Large intestine (tissue), 3 donors: ENCODE results near the gene TCF7L1. TPM values are rescaled to one million over a fixed set of nuclear protein-coding genes. Genes with fewer than 3 reads are reported as not detected.

Experiments
- DNase-seq, 2 donors: peaks; one replicate each; pipeline versions ENCODE4 v3.0.0 to v3.0.0-alpha.2; 2013
- H3K27ac ChIP-seq: one replicate; pipeline ENCODE4 v1.5.1; 2013; ENCODE audit warnings: low read length
- H3K27me3 ChIP-seq: 2 replicates; pipeline ENCODE4 v1.6.1; 2013; ENCODE audit warnings: low read length; ENCODE audit not compliant: control insufficient read depth, insufficient read depth
- H3K36me3 ChIP-seq: 2 replicates; pipeline ENCODE4 v1.6.1; 2013; ENCODE audit warnings: low read length; ENCODE audit not compliant: control insufficient read depth, insufficient read depth
- H3K4me1 ChIP-seq: one replicate; pipeline ENCODE4 v1.6.1; 2013; ENCODE audit warnings: low read length; ENCODE audit not compliant: control insufficient read depth, insufficient read depth
- H3K4me3 ChIP-seq: one replicate; pipeline ENCODE4 v1.5.1; 2013; ENCODE audit warnings: low read length
- H3K9me3 ChIP-seq: one replicate; pipeline ENCODE4 v1.6.1; 2013; ENCODE audit warnings: mild to moderate bottlenecking, low read depth, low read length, moderate library complexity; ENCODE audit not compliant: control insufficient read depth
- WGBS: methylation state at CpG from one replicate; pipeline ENCODE4 v1.1.5; 2013; ENCODE audit warnings: low lambda C conversion rate; ENCODE audit not compliant: insufficient coverage; 5-methylcytosine and 5-hydroxymethylcytosine counted together
- polyA plus RNA-seq: library from polyadenylated mRNA; unstranded; fragments of 120-200 nt; gene quantifications from one replicate; pipeline ENCODE4 v1.2.1, GENCODE V29; 2013

Gene TCF7L1
- polyA plus RNA-seq, 1 donor, result 23.1 TPM

DNA sequence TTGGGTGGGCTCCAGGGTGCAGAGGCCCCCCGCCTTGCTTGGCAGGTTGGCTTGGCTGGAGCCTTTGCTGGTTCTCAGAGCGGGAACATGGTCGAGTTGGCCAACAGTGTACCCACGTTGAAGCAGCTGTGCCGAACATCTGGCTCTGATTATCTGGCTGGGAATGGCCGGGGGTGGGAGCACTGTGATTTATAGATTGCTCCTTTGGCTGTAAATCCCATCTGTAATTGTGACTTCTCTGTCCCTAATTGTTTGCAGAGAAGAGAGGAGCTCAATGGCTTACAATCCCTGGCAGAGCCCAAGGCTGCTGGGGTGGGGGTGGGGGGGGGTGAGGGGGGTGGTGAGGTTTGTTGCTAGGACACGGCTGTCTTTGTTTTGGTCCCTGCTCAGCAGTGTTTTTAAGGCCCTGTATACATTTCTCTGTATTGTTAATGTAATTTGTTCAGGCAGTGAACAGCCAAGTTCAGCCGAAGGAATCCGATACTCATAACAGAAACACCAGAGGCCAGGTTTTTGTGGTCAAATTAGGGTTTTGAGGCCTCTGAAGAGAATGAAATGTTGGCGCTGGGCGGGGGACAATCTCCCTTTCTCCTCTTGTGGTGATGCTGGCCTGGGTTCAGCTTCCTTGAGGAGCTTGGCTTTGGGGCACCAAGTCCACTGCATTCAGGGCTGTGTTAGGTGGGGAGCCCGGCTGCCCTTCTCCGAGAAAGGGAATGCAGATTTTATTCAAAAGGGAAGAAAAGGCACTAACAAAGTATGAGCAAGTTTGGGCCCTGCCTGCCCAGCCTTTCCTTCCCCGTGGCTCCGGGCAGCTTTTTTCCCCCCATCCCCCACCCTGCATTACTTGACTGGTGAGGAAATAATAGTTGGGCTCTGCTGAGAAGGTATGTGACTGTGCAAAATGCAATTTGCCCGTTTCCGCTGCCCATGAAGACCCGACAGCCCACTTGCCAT, 82.5 kb downstream of the TCF7L1 start:
- Histone ChIP-seq H3K4me1 (peaks cover 15% of the 10 kb centered on the region), H3K36me3 (no peaks in the 10 kb centered on the region), H3K4me3 (no peak overlapping the region), H3K27me3 (no peaks in the 10 kb centered on the region), H3K9me3 (no peaks in the 10 kb centered on the region), H3K27ac (peak overlapping the region; percentile 52)
- peak in 1 of 2 donors; percentile 42 for DNase-seq
- WGBS, result no CpG with 5 or more reads among the region's 18 CpGs

DNA sequence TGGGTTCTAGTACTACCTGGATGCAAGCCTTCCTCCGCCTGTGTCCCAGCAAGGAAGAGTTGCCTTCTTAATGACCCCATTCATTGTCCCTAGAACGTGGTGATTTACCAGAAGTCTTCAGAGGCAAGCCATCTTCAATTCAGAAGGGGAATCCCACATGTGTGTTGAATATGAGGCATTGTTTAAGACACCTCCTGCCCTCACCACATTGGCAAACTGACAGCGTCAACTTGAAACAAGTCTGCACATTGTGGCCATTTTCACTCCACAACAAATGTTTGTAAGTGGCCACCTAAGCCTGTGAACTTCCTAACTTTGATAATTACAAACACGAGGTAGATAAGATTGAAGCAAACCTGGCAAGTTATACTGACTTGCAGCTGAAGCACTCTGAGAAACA, 83.7 kb downstream of the TCF7L1 start:
- H3K9me3 ChIP-seq, result no peaks in the 10 kb centered on the region
- no peaks in the 10 kb centered on the region for H3K27me3 ChIP-seq
- H3K27ac ChIP-seq, result no peak overlapping the region
- no peak for DNase-seq
- WGBS, result 50% methylated on average over 1 of the region's 4 CpGs
- H3K4me1 ChIP-seq, result peaks cover 7% of the 10 kb centered on the region
- H3K4me3 ChIP-seq, result no peak overlapping the region
- H3K36me3 ChIP-seq, result no peaks in the 10 kb centered on the region

- no peak for DNase-seq
- Histone ChIP-seq H3K4me1 (no peaks in the 10 kb centered on the region), H3K27me3 (no peaks in the 10 kb centered on the region), H3K4me3 (no peak overlapping the region), H3K27ac (no peak overlapping the region), H3K9me3 (no peaks in the 10 kb centered on the region), H3K36me3 (no peaks in the 10 kb centered on the region)
- WGBS, result no CpG with 5 or more reads among the region's 8 CpGs
These were observed 88.0 kb downstream of the TCF7L1 start for GRCh38 chr2:85221067-85221691.

DNA sequence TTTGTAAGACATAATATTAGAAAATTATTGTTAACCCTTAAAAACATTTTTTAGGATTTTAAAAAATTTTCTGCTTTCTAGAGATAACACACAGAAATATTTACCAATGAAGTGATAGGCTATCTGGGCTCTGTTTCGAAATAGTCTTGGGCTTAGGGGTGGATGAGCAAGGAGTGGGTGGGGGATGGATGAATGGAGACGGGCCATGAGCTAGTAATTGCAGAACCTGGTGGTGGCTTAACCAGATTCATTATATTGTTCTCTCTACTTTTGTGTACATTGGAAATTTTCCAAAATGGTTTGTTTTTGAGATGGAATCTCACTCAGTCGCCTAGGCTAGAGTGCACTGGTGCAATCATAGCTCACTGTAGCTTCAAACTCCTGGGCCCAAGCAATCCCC, 89.6 kb downstream of the TCF7L1 start:
- DNase-seq, result no peak
- Histone ChIP-seq H3K27me3 (no peaks in the 10 kb centered on the region), H3K36me3 (no peaks in the 10 kb centered on the region), H3K4me1 (no peaks in the 10 kb centered on the region), H3K9me3 (no peaks in the 10 kb centered on the region), H3K4me3 (no peak overlapping the region), H3K27ac (no peak overlapping the region)
- WGBS, result 80% methylated on average over 1 of the region's 3 CpGs

DNA sequence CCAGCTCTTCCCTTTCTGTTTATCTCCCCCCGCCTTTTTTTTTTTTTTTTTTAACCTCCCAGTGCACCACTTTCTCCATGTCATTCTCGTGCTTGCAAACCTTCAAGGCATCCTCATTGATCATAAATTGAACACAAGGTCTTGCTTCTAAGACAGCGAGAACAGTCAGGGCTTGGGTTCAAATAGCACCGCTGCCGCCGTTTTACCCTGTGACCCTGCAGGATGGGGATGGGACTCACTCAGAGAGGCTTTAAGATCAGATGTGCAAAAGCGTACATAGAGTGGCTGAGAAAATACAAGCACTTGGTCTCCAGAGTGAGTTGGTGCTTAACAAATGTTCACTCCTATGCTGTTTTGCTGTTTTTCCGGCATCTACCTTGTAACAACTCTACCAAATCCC, 93.6 kb downstream of the TCF7L1 start:
- Histone ChIP-seq H3K9me3 (no peaks in the 10 kb centered on the region), H3K4me1 (no peaks in the 10 kb centered on the region), H3K4me3 (no peak overlapping the region), H3K27me3 (no peaks in the 10 kb centered on the region), H3K27ac (no peak overlapping the region), H3K36me3 (no peaks in the 10 kb centered on the region)
- no peak for DNase-seq
- WGBS, result 75% methylated on average over 1 of the region's 8 CpGs

DNA sequence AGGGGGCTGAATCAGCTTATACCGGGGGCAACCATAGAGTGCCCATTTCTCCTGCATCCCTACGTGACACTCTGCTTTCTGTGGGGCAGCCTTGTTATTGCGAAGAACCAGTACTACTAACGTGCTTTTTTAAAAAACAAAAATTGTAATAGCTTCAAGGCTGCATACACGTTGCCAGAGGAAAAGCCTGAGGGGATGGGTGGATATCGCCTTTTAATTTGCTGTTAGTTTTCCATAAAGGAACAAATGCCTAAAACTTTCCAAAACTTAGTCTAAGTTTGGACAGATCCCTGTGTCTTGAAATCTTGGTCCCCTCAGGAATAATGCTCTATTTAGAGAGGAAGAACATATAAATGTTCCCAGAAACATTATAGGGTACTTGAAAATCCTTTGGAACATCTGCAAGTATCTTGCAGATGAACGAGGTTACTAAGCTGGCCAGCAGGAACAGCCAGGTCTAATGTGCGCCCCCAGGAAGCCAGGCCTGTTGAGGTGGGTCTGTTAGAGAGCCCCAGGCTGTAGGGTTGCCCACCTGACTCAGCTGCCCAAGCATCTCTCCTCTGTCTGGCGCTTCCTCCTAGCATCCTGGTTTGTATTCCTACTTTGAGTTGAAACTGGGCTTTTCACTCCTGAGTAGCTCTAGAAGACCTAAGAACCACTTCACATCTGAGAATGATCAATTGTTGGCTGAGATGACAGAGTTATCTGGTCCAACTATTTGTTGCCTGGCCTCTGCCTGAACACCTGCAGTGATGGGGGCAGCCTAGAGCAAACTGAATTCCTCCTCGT, 97.7 kb downstream of the TCF7L1 start:
- DNase-seq, result no peak
- H3K27me3 ChIP-seq, result no peaks in the 10 kb centered on the region
- no peak overlapping the region for H3K4me3 ChIP-seq
- H3K36me3 ChIP-seq, result no peaks in the 10 kb centered on the region
- no peaks in the 10 kb centered on the region for H3K4me1 ChIP-seq
- no peak overlapping the region for H3K27ac ChIP-seq
- no peaks in the 10 kb centered on the region for H3K9me3 ChIP-seq
- WGBS, result 100% methylated on average over 3 of the region's 10 CpGs

DNA sequence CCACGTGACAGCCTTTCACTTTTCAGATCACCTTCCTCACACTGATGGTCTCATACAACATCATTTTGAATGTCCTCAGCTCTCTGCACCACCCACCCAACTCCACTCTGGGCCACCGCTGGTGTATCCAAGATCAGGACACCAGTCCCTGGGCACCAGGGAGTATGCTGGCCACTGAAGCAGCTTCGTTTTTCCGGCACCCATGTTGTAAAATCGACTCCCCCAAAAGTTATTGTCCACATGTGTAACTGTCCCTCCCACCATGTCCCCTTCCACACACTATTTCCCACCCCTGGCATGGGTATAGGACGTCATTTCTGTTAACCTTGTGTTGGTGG, 98.2 kb downstream of the TCF7L1 start:
- Histone ChIP-seq H3K4me1 (no peaks in the 10 kb centered on the region), H3K36me3 (no peaks in the 10 kb centered on the region), H3K4me3 (no peak overlapping the region), H3K9me3 (no peaks in the 10 kb centered on the region), H3K27ac (no peak overlapping the region), H3K27me3 (no peaks in the 10 kb centered on the region)
- 60% methylated on average over 1 of the region's 6 CpGs for WGBS
- no peak for DNase-seq

- no peak for DNase-seq
- Histone ChIP-seq H3K27ac (no peak overlapping the region), H3K4me1 (no peaks in the 10 kb centered on the region), H3K27me3 (no peaks in the 10 kb centered on the region), H3K9me3 (no peaks in the 10 kb centered on the region), H3K4me3 (no peak overlapping the region), H3K36me3 (no peaks in the 10 kb centered on the region)
- WGBS, result 85% methylated on average over 3 of the region's 10 CpGs
These were observed 98.8 kb downstream of the TCF7L1 start for GRCh38 chr2:85231952-85232351.

GRCh38 chr2:85234868-85235267, 101.7 kb downstream of the TCF7L1 start:
- no peak for DNase-seq
- H3K4me1 ChIP-seq, result no peaks in the 10 kb centered on the region
- H3K4me3 ChIP-seq, result no peak overlapping the region
- no CpG with 5 or more reads among the region's 2 CpGs for WGBS
- H3K27me3 ChIP-seq, result no peaks in the 10 kb centered on the region
- no peak overlapping the region for H3K27ac ChIP-seq
- H3K36me3 ChIP-seq, result no peaks in the 10 kb centered on the region
- H3K9me3 ChIP-seq, result no peaks in the 10 kb centered on the region

DNA sequence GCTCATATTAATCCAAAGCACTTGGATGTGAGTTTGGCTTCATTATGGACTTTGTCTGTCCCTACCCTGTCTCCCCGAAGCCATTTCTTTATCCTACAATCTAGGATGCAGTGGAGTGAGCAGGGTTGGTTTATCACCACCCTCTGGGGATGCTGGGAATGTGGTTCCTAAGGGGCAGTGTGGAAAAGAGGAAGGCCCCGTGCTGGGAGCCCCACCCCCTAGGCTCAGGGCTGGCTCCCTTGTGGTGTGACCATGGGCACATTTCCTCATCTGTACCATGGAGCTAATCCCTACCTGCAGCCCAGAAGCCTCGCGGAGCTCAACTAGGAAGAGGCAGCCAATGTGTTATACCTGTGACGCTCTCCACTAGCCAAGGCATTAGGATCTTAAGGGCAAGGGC, 102.1 kb downstream of the TCF7L1 start:
- DNase-seq, result no peak
- H3K27me3 ChIP-seq, result no peaks in the 10 kb centered on the region
- WGBS, result no CpG with 5 or more reads among the region's 5 CpGs
- H3K36me3 ChIP-seq, result no peaks in the 10 kb centered on the region
- no peaks in the 10 kb centered on the region for H3K4me1 ChIP-seq
- no peaks in the 10 kb centered on the region for H3K9me3 ChIP-seq
- H3K4me3 ChIP-seq, result no peak overlapping the region
- no peak overlapping the region for H3K27ac ChIP-seq
